K562 (cell line): ENCODE measurements around the gene PTPRE. TPM values are rescaled to one million over a fixed set of nuclear protein-coding genes. Genes with fewer than 3 reads are reported as not detected.

Source experiments
- ATAC-seq: fragments of 200-7000 bp; cut with Tn5 transposase; 3 replicates; pipeline ENCODE4 v1.9.1; 2020; ENCODE audit warnings: moderate library complexity
- BruUV-seq: library from RNA; stranded (reverse); fragments of 400-500 nt; replicated peaks from 2 replicates; lab custom pipeline; 2021; lab: Mats Ljungman, UMichigan
- CTCF ChIA-PET: fragments of 300-600 bp; formaldehyde crosslinking; extraction: SDS; loops from one replicate; lab custom pipeline; 2021; ENCODE audit warnings: low intra/inter-chr PET ratio; lab: Yijun Ruan, JAX
- POLR2A ChIA-PET: fragments of 300-600, 350-650 bp; sonication (Branson Sonifier 250); formaldehyde crosslinking; extraction: SDS; loops from one replicate; lab custom pipeline; 2021; ENCODE audit warnings: antibody characterized with exemption, inconsistent platforms; lab: Yijun Ruan, JAX
- DNase-seq, 4 experiments: peaks; one replicate each; pipeline versions ENCODE4 v3.0.0 to v3.0.0-alpha.2; 2011 to 2018; ENCODE audit warnings: low spot score in 3 of 4, mixed read lengths in 3 of 4; ENCODE audit errors: extremely low read depth in 1 of 4
- FAIRE-seq: peaks from 2 replicates; lab custom pipeline; 2011; peaks lifted over from hg19 to GRCh38; lab: Jason Lieb, UNC
- H2AFZ ChIP-seq: 2 replicates; pipeline ENCODE4 v1.6.0; 2011; ENCODE audit warnings: low read depth, low read length, control low read depth, inconsistent platforms
- H3K27ac ChIP-seq: fragments of 200-600 bp; 3 replicates; pipeline ENCODE4 v1.8.0; 2011; ENCODE audit warnings: low read depth, mild to moderate bottlenecking, control low read depth, inconsistent platforms, low read length, moderate library complexity, mixed read lengths; ENCODE audit errors: extremely low read depth
- H3K27me3 ChIP-seq, 2 experiments: fragments of 300-600 bp in 1 of 2; 2 replicates in 1 of 2; 3 replicates in 1 of 2; pipeline versions ENCODE4 v1.6.0 to v1.8.0; 2011; ENCODE audit warnings: inconsistent platforms in 2 of 2, low read length in 2 of 2, mild to moderate bottlenecking in 1 of 2, mixed read lengths in 1 of 2, moderate library complexity in 1 of 2; ENCODE audit not compliant: control insufficient read depth in 2 of 2, insufficient read depth in 2 of 2
- H3K36me3 ChIP-seq: fragments of 300-600 bp; 3 replicates; pipeline ENCODE4 v1.8.0; 2011; ENCODE audit warnings: mild to moderate bottlenecking, low read length, inconsistent platforms; ENCODE audit not compliant: control insufficient read depth, insufficient read depth
- H3K4me1 ChIP-seq, 2 experiments: fragments of 200-600 bp in 1 of 2; replicated peaks in 1 of 2; 2 replicates in 1 of 2; 3 replicates in 1 of 2; pipeline versions ENCODE4 v1.5.1 to v1.8.0; 2011; ENCODE audit warnings: inconsistent platforms in 2 of 2, low read length in 2 of 2, mild to moderate bottlenecking in 1 of 2, mixed read lengths in 1 of 2, moderate library complexity in 1 of 2; ENCODE audit not compliant: control insufficient read depth in 2 of 2, insufficient read depth in 2 of 2
- H3K4me2 ChIP-seq: 2 replicates; pipeline ENCODE4 v1.6.1; 2011; ENCODE audit warnings: low read length, control low read depth, inconsistent platforms, mixed read lengths; ENCODE audit not compliant: insufficient read depth
- H3K4me3 ChIP-seq: fragments of 200-600 bp; sonication (generic), shearing (Covaris generic); 2 replicates; pipeline ENCODE4 v1.5.1; 2016; ENCODE audit warnings: control low read depth, inconsistent platforms
- H3K79me2 ChIP-seq: fragments of 200-600 bp; 3 replicates; pipeline ENCODE4 v1.8.0; 2011; ENCODE audit warnings: low read length, inconsistent platforms; ENCODE audit not compliant: control insufficient read depth, insufficient read depth
- H3K9ac ChIP-seq, 2 experiments: 2 replicates each; pipeline versions ENCODE4 v1.6.0 to v1.6.1; 2011; ENCODE audit warnings: low read depth in 2 of 2, low read length in 2 of 2, control low read depth in 1 of 2, inconsistent platforms in 1 of 2, mild to moderate bottlenecking in 1 of 2, mixed read lengths in 1 of 2; ENCODE audit not compliant: insufficient read depth in 1 of 2
- H3K9me1 ChIP-seq: one replicate; pipeline ENCODE4 v1.6.0; 2011; ENCODE audit warnings: inconsistent platforms, mild to moderate bottlenecking, low read length, moderate library complexity; ENCODE audit not compliant: control insufficient read depth, insufficient read depth
- H3K9me3 ChIP-seq: replicated peaks from 2 replicates; pipeline ENCODE4 v1.5.1; 2011; ENCODE audit warnings: low read depth, low read length, inconsistent platforms; ENCODE audit not compliant: control insufficient read depth, insufficient read depth
- H4K20me1 ChIP-seq: replicated peaks from 2 replicates; pipeline ENCODE4 v1.6.1; 2011; ENCODE audit warnings: low read length, inconsistent platforms, mixed read lengths; ENCODE audit not compliant: control insufficient read depth, insufficient read depth
- CREBBP ChIP-seq: IDR thresholded peaks from one replicate; pipeline ENCODE4 v1.6.1; 2012; ENCODE audit warnings: low read depth, mild to moderate bottlenecking, control low read depth, inconsistent platforms, low read length
- ELF2 ChIP-seq: fragments of 250-450 bp; sonication (Bioruptor Pico); IDR thresholded peaks from 2 replicates; pipeline ENCODE4 v1.5.0; 2021; ENCODE audit warnings: mild to moderate bottlenecking
- ERF ChIP-seq: fragments of 450-650 bp; formaldehyde crosslinking; IDR thresholded peaks from 2 replicates; pipeline ENCODE4 v1.4.0; 2020; ENCODE audit warnings: mild to moderate bottlenecking, mixed read lengths
- ETV5 ChIP-seq: sonication (generic); formaldehyde crosslinking; IDR thresholded peaks from 2 replicates; pipeline ENCODE4 v1.4.0; 2020; ENCODE audit warnings: low read depth, mild to moderate bottlenecking, missing genetic modification reagents
- NRF1 ChIP-seq, 2 experiments: fragments of 450-650 bp; IDR thresholded peaks in 1 of 2; conservative IDR thresholded peaks in 1 of 2; 2 replicates each; pipeline ENCODE4 v1.6.1; 2014; ENCODE audit warnings: mild to moderate bottlenecking in 2 of 2
- PATZ1 ChIP-seq: fragments of 250-450 bp; sonication (Bioruptor Pico); IDR thresholded peaks from 2 replicates; pipeline ENCODE4 v1.5.0; 2020; ENCODE audit warnings: mild to moderate bottlenecking, borderline replicate concordance
- ZNF778 ChIP-seq: fragments of 450-650 bp; formaldehyde crosslinking; IDR thresholded peaks from 2 replicates; pipeline ENCODE4 v1.4.0; 2020; ENCODE audit warnings: mild to moderate bottlenecking, moderate library complexity
- ZSCAN32 ChIP-seq: fragments of 450-650 bp; formaldehyde crosslinking; IDR thresholded peaks from 2 replicates; pipeline ENCODE4 v1.4.0; 2020; ENCODE audit warnings: mild to moderate bottlenecking, moderate library complexity
- WGBS: fragments of 100-300 bp; shearing (Covaris generic); methylation state at CpG from one replicate; pipeline ENCODE4 v1.1.6; 2016; ENCODE audit warnings: low coverage, mixed read lengths; ENCODE audit not compliant: insufficient coverage; ENCODE audit errors: missing lambda C conversion rate; 5-methylcytosine and 5-hydroxymethylcytosine counted together
- in situ Hi-C: fragments of 300-500 bp; cut with MboI; formaldehyde crosslinking; loops from 4 replicates; pipeline ENCODE4 v1.15.0; 2018; ENCODE audit warnings: inconsistent platforms, mixed read lengths
- intact Hi-C: fragments of 100-400 bp; cut with micrococcal nuclease; formaldehyde crosslinking; loops from 2 replicates; pipeline ENCODE4 v1.14.2; 2022
- polyA plus RNA-seq, 8 experiments: library from polyadenylated mRNA; depleted of rRNA in 4 of 8; stranded (reverse) in 5 of 8; unstranded in 3 of 8; fragments of >200 nt; fragmentation: Nextera tagmentation in 2 of 8; fragmentation: Illumina TruSeq in 1 of 8; extraction: Ambion mirVana in 2 of 8; extraction: Trizol in 1 of 8; gene quantifications; 2 replicates each; pipeline versions ENCODE4 v1.2.1 to v1.2.3, GENCODE V29; 2011 to 2014; ENCODE audit warnings: inconsistent platforms in 1 of 8, missing spikeins in 1 of 8
- total RNA-seq, 7 experiments: library from RNA; depleted of rRNA in 6 of 7; stranded (reverse); fragments of >200 nt in 6 of 7; fragmentation: Illumina TruSeq in 2 of 7; extraction: Trizol in 2 of 7; gene quantifications; 2 replicates each; pipeline versions ENCODE4 v1.2.1 to v1.2.3, GENCODE V29; 2011 to 2021; ENCODE audit warnings: low replicate concordance in 1 of 7

PTPRE gene
- total and polyA plus RNA-seq, 9 of the 15 experiments (the other 6 are each of a cell fraction or from before 2014, with no cell fraction given), result 0.01 to 0.13 (median 0.04) TPM; not detected in 4

GRCh38 chr10:128067691-128068397, 160.9 kb downstream of the PTPRE start:
- Histone ChIP-seq H3K79me2 (no peaks in the 10 kb centered on the region), H3K4me3 (no peak overlapping the region), H3K9me1 (no peaks in the 10 kb centered on the region)
- no peak for FAIRE-seq
- 3% methylated on average over 16 of the region's 25 CpGs for WGBS
- CTCF ChIA-PET, result no interaction called here
- in situ Hi-C loops (no loop called here), intact Hi-C loops (loop anchor here (10.0 kb wide), 1 partner anchor 53 kb away; no protein-coding TSS in a partner anchor)
- no peak for ATAC-seq
- TF ChIP-seq ZNF778 (CRISPR knock-in tag), result no peak
- TF ChIP-seq ZSCAN32 (CRISPR knock-in tag), result no peak
- TF ChIP-seq PATZ1 (CRISPR knock-in tag), result no peak
- TF ChIP-seq ELF2, result no peak
- no peak for TF ChIP-seq NRF1 (conservative IDR thresholded peaks at IDR 0.05 in 1 of 2, IDR thresholded peaks at IDR 0.05 in 1 of 2)
- TF ChIP-seq ERF, result no peak
- TF ChIP-seq CREBBP, result no peak
- no peak for TF ChIP-seq ETV5 (CRISPR knock-in tag)
- TF ChIP-seq, all 486 proteins: peak for 0
- no peak overlapping the region for H3K4me2 ChIP-seq
- H2AFZ ChIP-seq, result no peak overlapping the region
- H3K27me3 ChIP-seq, result peaks cover 3 to 28% of the 10 kb centered on the region in 2 experiments; a peak in 4 of 5 replicates
- POLR2A ChIA-PET, result interaction anchor here (0.6 kb wide), 1 partner anchor 156 kb away, joined by 3 read pairs; no protein-coding TSS in a partner anchor
- BruUV-seq, result no TSS peak
- no peak overlapping the region for H3K9ac ChIP-seq
- H3K36me3 ChIP-seq, result no peaks in the 10 kb centered on the region; the same call in 2 of the 3 replicates
- H3K27ac ChIP-seq, result no peak overlapping the region
- no peaks in the 10 kb centered on the region for H4K20me1 ChIP-seq
- no peak for DNase-seq
- H3K9me3 ChIP-seq, result no peaks in the 10 kb centered on the region
- H3K4me1 ChIP-seq, result peaks cover 3 to 5% of the 10 kb centered on the region in 2 experiments; a peak in 3 of 5 replicates
